GM12873 (cell line): ENCODE measurements around the gene KCND1.
A peak's percentile ranks its signal among the peaks of the same experiment; 100 is the strongest.

ENCODE experiments used
- CTCF ChIP-seq: IDR thresholded peaks from 2 replicates; pipeline ENCODE4 v1.5.1; 2012; ENCODE audit warnings: low read depth, mild to moderate bottlenecking, moderate library complexity, low read length, control low read depth; ENCODE audit not compliant: insufficient read depth; ENCODE audit errors: missing control alignments

The KCND1 gene

GRCh38 chrX:48948589-48948988, 23.1 kb downstream of the KCND1 start:
- TF ChIP-seq CTCF: no peak

- peak; percentile 81 for TF ChIP-seq CTCF
Observed at GRCh38 chrX:48945517-48946348, 25.9 kb downstream of the KCND1 start.

GRCh38 chrX:48942895-48943294, 28.7 kb downstream of the KCND1 start:
- TF ChIP-seq CTCF: no peak

- no peak for TF ChIP-seq CTCF
Observed at GRCh38 chrX:48940404-48940955, 31.2 kb downstream of the KCND1 start.

- TF ChIP-seq CTCF: no peak
Observed at GRCh38 chrX:48939524-48940228, 32.0 kb downstream of the KCND1 start.

- TF ChIP-seq CTCF: no peak
Observed at GRCh38 chrX:48938721-48939425, 32.8 kb downstream of the KCND1 start.
